ENCODE results near the gene TMEM54.

Gene TMEM54

GRCh38 chr1:32864375-32865019 lies 36.7 kb downstream of the TMEM54 start:
- H3K4me3 Mint-ChIP-seq, result no peak overlapping the region
- no peaks in the 10 kb centered on the region for H3K9me3 Mint-ChIP-seq
- peak overlapping the region in 1 of 3 experiments; percentile 38 for H3K27ac Mint-ChIP-seq
- peaks cover 3% of the 10 kb centered on the region for H3K27me3 Mint-ChIP-seq (ENCODE audit: low read depth)
- no peak for TF ChIP-seq CTCF (IDR thresholded peaks at IDR 0.05; ENCODE audit: unreplicated experiment in 3 of 3)
- peaks cover 67% of the 10 kb centered on the region for H3K36me3 Mint-ChIP-seq (ENCODE audit: low read depth)
- peaks cover 77% of the 10 kb centered on the region for H3K4me1 Mint-ChIP-seq

GRCh38 chr1:32863881-32864245 lies 37.3 kb downstream of the TMEM54 start:
- TF ChIP-seq CTCF (IDR thresholded peaks at IDR 0.05; ENCODE audit: unreplicated experiment in 3 of 3), result no peak
- Mint-ChIP-seq H3K4me1 (peaks cover 77% of the 10 kb centered on the region), H3K27ac (peak overlapping the region; percentile 36 to 39 (median 36)), H3K4me3 (peak overlapping the region in 1 of 3 experiments; percentile 48), H3K27me3 (ENCODE audit: low read depth) (no peaks in the 10 kb centered on the region), H3K9me3 (no peaks in the 10 kb centered on the region), H3K36me3 (ENCODE audit: low read depth) (peaks cover 67% of the 10 kb centered on the region)

GRCh38 chr1:32863218-32863880 lies 37.8 kb downstream of the TMEM54 start:
- Mint-ChIP-seq H3K9me3 (no peaks in the 10 kb centered on the region), H3K27me3 (ENCODE audit: low read depth) (no peaks in the 10 kb centered on the region), H3K27ac (peak overlapping the region; percentile 36 to 44 (median 39)), H3K4me3 (peak overlapping the region in 2 of 3 experiments; percentile 20 to 48), H3K36me3 (ENCODE audit: low read depth) (peaks cover 62% of the 10 kb centered on the region), H3K4me1 (peaks cover 76% of the 10 kb centered on the region)
- TF ChIP-seq CTCF (IDR thresholded peaks at IDR 0.05; ENCODE audit: unreplicated experiment in 3 of 3), result no peak

GRCh38 chr1:32861904-32862695 lies 39.1 kb downstream of the TMEM54 start:
- no peak for TF ChIP-seq CTCF (IDR thresholded peaks at IDR 0.05; ENCODE audit: unreplicated experiment in 3 of 3)
- no peak overlapping the region for H3K4me3 Mint-ChIP-seq
- H3K27ac Mint-ChIP-seq, result peak overlapping the region; percentile 31 to 44 (median 31)
- no peaks in the 10 kb centered on the region for H3K27me3 Mint-ChIP-seq (ENCODE audit: low read depth)
- H3K9me3 Mint-ChIP-seq, result no peaks in the 10 kb centered on the region
- H3K4me1 Mint-ChIP-seq, result peaks cover 75% of the 10 kb centered on the region
- peaks cover 61% of the 10 kb centered on the region for H3K36me3 Mint-ChIP-seq (ENCODE audit: low read depth)

GRCh38 chr1:32860566-32860965 lies 40.6 kb downstream of the TMEM54 start:
- Mint-ChIP-seq H3K4me3 (peak overlapping the region in 1 of 3 experiments; percentile 12), H3K9me3 (no peaks in the 10 kb centered on the region), H3K27ac (peak overlapping the region in 1 of 3 experiments; percentile 42), H3K4me1 (peaks cover 62% of the 10 kb centered on the region), H3K27me3 (ENCODE audit: low read depth) (no peaks in the 10 kb centered on the region), H3K36me3 (ENCODE audit: low read depth) (peaks cover 65% of the 10 kb centered on the region)
- no peak for TF ChIP-seq CTCF (IDR thresholded peaks at IDR 0.05; ENCODE audit: unreplicated experiment in 3 of 3)
